ENCODE results near the gene PKD1. TPM values are rescaled to one million over a fixed set of nuclear protein-coding genes. Genes with fewer than 3 reads are reported as not detected.

The PKD1 gene
- total and polyA plus RNA-seq, 2 donors (not counting 1 experiment from before 2014, with no cell fraction given) = 100 to 116 TPM

DNA sequence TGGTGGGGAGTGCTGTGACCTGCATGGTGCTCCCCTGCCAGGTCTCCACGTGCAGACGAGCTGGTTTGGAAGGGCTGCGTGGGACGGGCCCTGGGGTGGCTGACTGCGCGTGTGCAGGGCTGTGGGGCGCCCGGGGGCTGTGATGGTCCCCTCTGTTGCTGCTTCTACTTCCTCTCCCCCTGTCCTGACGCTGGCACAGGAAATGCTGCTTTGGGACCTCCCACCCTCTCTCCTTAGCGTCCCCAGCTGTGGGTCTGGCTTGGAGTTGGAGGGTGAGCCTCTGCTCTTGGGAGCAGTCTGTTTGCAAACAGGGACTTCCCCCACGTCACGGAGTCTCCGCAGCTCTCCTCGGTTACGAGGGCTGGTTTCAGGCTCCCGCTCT is 52.7 kb downstream of the PKD1 start:
- WGBS (ENCODE audit: insufficient coverage) = 67% methylated on average over 13 of the region's 16 CpGs

DNA sequence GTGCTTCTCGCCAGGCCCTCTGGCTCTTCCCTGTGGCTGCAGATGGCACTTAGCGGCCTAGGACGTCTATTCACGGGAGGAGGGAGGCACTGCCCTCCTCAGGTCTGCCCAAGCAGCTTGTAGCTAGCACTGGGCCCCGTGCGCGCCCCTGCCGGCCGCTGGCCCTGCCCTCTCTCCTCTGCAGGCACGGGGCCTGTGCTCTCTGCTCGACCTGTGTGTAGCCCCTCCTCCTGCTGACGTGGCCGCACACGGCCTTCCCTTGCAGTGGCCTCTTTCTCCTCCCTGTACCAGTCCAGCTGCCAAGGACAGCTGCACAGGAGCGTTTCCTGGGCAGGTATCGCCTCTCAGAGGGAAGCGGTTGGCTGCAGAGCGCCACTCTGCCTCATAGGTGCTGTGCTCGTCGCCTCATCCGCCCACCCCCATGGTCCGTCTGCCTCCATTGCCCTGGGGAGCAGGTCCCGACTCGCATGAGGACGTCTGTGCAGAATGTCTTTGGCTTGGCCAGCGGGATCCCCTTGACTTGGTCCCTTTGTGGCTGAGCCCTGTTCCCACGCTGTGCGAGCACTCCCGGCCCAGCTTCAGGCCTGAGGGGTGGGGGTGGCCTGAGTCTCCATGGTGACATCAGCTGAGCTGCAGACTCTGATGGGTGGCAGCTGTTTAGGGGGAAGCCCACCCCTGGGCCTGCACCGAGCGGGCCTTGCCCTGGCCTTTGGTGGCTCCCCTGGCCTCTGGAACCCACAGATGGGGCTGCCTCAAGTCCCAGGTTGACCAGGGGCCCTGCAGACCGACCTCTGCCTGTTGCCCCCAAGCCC is 53.3 kb downstream of the PKD1 start:
- Histone ChIP-seq H3K79me2 (ENCODE audit: control insufficient read depth, insufficient read depth, low read length) (no peaks in the 10 kb centered on the region), H3K27me3 (replicated peaks in 1 of 4; ENCODE audit: control extremely low read depth in 1 of 4, control insufficient read depth in 3 of 4, insufficient read depth in 4 of 4, low read length in 3 of 4) (no peaks in the 10 kb centered on the region), H3K9me3 (ENCODE audit: control extremely low read depth in 1 of 3, control insufficient read depth in 2 of 3, insufficient read depth in 1 of 3, low read length in 2 of 3) (no peaks in the 10 kb centered on the region), H3K4me2 (replicated peaks; ENCODE audit: low read depth, low read length, poor library complexity, severe bottlenecking) (no peak overlapping the region), H3K4me3 (ENCODE audit: control extremely low read depth in 1 of 5, extremely low read depth in 1 of 5, insufficient read depth in 1 of 5, low read depth in 2 of 5, low read length in 4 of 5) (no peak overlapping the region), H3K4me1 (ENCODE audit: control insufficient read depth in 2 of 2, insufficient read depth in 2 of 2, low read length in 2 of 2) (peaks cover 0 to 12% of the 10 kb centered on the region in 2 donors), H3K27ac (ENCODE audit: low read length in 2 of 2) (no peak overlapping the region), H2AFZ (ENCODE audit: insufficient read depth, low read depth, low read length, poor library complexity, severe bottlenecking) (no peak overlapping the region), H4K20me1 (ENCODE audit: control insufficient read depth, insufficient read depth, low read length, poor library complexity, severe bottlenecking) (no peaks in the 10 kb centered on the region), H3K36me3 (replicated peaks in 1 of 2; ENCODE audit: control extremely low read depth in 1 of 2, control insufficient read depth in 1 of 2, extremely low read depth in 1 of 2, insufficient read depth in 2 of 2, low read length in 1 of 2) (peaks cover 0 to 40% of the 10 kb centered on the region in 2 experiments), H3K9ac (ENCODE audit: low read length) (no peak overlapping the region)
- no peak for DNase-seq
- Mint-ChIP-seq H3K9me3 (ENCODE audit: insufficient read depth) (no peaks in the 10 kb centered on the region), H3K4me3 (no peak overlapping the region), H3K4me1 (peaks cover 7% of the 10 kb centered on the region), H3K27ac (no peak overlapping the region), H3K27me3 (no peaks in the 10 kb centered on the region)
- POLR2A ChIA-PET = no interaction called here
- intact Hi-C loops (cut with micrococcal nuclease) = no loop called here
- CTCF ChIA-PET = no interaction called here
- TF ChIP-seq EZH2 (IDR thresholded peaks at IDR 0.05; ENCODE audit: borderline replicate concordance, insufficient read depth, low read depth, low read length, poor library complexity, severe bottlenecking) = no peak
- TF ChIP-seq, protein P1, sequence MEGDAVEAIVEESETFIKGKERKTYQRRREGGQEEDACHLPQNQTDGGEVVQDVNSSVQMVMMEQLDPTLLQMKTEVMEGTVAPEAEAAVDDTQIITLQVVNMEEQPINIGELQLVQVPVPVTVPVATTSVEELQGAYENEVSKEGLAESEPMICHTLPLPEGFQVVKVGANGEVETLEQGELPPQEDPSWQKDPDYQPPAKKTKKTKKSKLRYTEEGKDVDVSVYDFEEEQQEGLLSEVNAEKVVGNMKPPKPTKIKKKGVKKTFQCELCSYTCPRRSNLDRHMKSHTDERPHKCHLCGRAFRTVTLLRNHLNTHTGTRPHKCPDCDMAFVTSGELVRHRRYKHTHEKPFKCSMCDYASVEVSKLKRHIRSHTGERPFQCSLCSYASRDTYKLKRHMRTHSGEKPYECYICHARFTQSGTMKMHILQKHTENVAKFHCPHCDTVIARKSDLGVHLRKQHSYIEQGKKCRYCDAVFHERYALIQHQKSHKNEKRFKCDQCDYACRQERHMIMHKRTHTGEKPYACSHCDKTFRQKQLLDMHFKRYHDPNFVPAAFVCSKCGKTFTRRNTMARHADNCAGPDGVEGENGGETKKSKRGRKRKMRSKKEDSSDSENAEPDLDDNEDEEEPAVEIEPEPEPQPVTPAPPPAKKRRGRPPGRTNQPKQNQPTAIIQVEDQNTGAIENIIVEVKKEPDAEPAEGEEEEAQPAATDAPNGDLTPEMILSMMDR (IDR thresholded peaks at IDR 0.05) = no peak
- no peak for ATAC-seq (ENCODE audit: low read depth)
- 96% methylated on average over 32 of the region's 32 CpGs for WGBS (ENCODE audit: insufficient coverage)

More for the DNA sequence above, 52.7 kb downstream of the PKD1 start:
- intact Hi-C loops (cut with micrococcal nuclease) = no loop called here
- Histone ChIP-seq H3K27me3 (replicated peaks in 1 of 4; ENCODE audit: control extremely low read depth in 1 of 4, control insufficient read depth in 3 of 4, insufficient read depth in 4 of 4, low read length in 3 of 4) (no peaks in the 10 kb centered on the region), H2AFZ (ENCODE audit: insufficient read depth, low read depth, low read length, poor library complexity, severe bottlenecking) (no peak overlapping the region), H3K9me3 (ENCODE audit: control extremely low read depth in 1 of 3, control insufficient read depth in 2 of 3, insufficient read depth in 1 of 3, low read length in 2 of 3) (no peaks in the 10 kb centered on the region), H3K4me3 (ENCODE audit: control extremely low read depth in 1 of 5, extremely low read depth in 1 of 5, insufficient read depth in 1 of 5, low read depth in 2 of 5, low read length in 4 of 5) (no peak overlapping the region), H3K4me2 (replicated peaks; ENCODE audit: low read depth, low read length, poor library complexity, severe bottlenecking) (no peak overlapping the region), H3K27ac (ENCODE audit: low read length in 2 of 2) (no peak overlapping the region), H3K79me2 (ENCODE audit: control insufficient read depth, insufficient read depth, low read length) (no peaks in the 10 kb centered on the region), H3K36me3 (replicated peaks in 1 of 2; ENCODE audit: control extremely low read depth in 1 of 2, control insufficient read depth in 1 of 2, extremely low read depth in 1 of 2, insufficient read depth in 2 of 2, low read length in 1 of 2) (peaks cover 0 to 44% of the 10 kb centered on the region in 2 experiments), H3K4me1 (ENCODE audit: control insufficient read depth in 2 of 2, insufficient read depth in 2 of 2, low read length in 2 of 2) (peaks cover 0 to 15% of the 10 kb centered on the region in 2 donors), H3K9ac (ENCODE audit: low read length) (no peak overlapping the region), H4K20me1 (ENCODE audit: control insufficient read depth, insufficient read depth, low read length, poor library complexity, severe bottlenecking) (no peaks in the 10 kb centered on the region)
- Mint-ChIP-seq H3K27me3 (no peaks in the 10 kb centered on the region), H3K4me1 (peaks cover 7% of the 10 kb centered on the region), H3K27ac (no peak overlapping the region), H3K9me3 (ENCODE audit: insufficient read depth) (no peaks in the 10 kb centered on the region), H3K4me3 (no peak overlapping the region)
- no peak for ATAC-seq (ENCODE audit: low read depth)
- no peak for TF ChIP-seq EZH2 (IDR thresholded peaks at IDR 0.05; ENCODE audit: borderline replicate concordance, insufficient read depth, low read depth, low read length, poor library complexity, severe bottlenecking)
- TF ChIP-seq, protein P1 (IDR thresholded peaks at IDR 0.05) = no peak
- DNase-seq = no peak
- ChIA-PET CTCF (no interaction called here), POLR2A (no interaction called here)

All from B cell (primary cell).